ENCODE measurements around the gene TGFA.

- TF ChIP-seq CTCF (conservative IDR thresholded peaks at IDR 0.05; ENCODE audit: low read length) (no peak), EZH2phosphoT487 (IDR thresholded peaks at IDR 0.05; ENCODE audit: borderline replicate concordance, low read depth, low read length) (no peak)
Observed at GRCh38 chr2:70551167-70551566, 2.5 kb downstream of the TGFA start.
